ENCODE results near the gene SINHCAF. TPM values are rescaled to one million over a fixed set of nuclear protein-coding genes. Genes with fewer than 3 reads are reported as not detected.
A peak's percentile ranks its signal among the peaks of the same experiment; 100 is the strongest.
"Not testable (repeated sequence)": the region's sequence is repeated elsewhere in the genome, so short reads cannot be mapped to it uniquely, and the experiment has no call there.

SINHCAF gene
- total RNA-seq, 1 experiment from 2014 or later: 68.8 TPM

GRCh38 chr12:31251707-31252611 is 74.0 kb downstream of the SINHCAF start:
- CTCF ChIA-PET: interaction anchor here (0.6 to 1.4 kb wide), 6 partner anchors 17 to 377 kb away, joined by 3 to 40 read pairs (median 5); no protein-coding TSS in a partner anchor
- intact Hi-C loops (cut with micrococcal nuclease; ENCODE audit: unreplicated experiment): loop anchor here (1.0 kb wide), 1 partner anchor 111 kb away; no protein-coding TSS in a partner anchor
- DNase-seq (ENCODE audit: low read depth, low spot score); H3K9me3 ChIP-seq (ENCODE audit: control insufficient read depth, insufficient read depth, low read depth, low read length); H3K4me1 ChIP-seq (ENCODE audit: control insufficient read depth, insufficient read depth, low read length); BruUV-seq (replicated peaks); ATAC-seq; H3K36me3 ChIP-seq (ENCODE audit: control insufficient read depth, insufficient read depth, low read length); H3K27ac ChIP-seq (ENCODE audit: low read length); in situ Hi-C loops (cut with HindIII; ENCODE audit: low pct_unique_long_range_greater_than_20kb, low sequenced_read_pairs): not testable (repeated sequence)
- POLR2A ChIA-PET: interaction anchor here (0.6 to 0.7 kb wide), 3 partner anchors 10 to 404 kb away, joined by 3 to 5 read pairs (median 4); no protein-coding TSS in a partner anchor
- peaks cover 15% of the 10 kb centered on the region for H3K27me3 ChIP-seq (ENCODE audit: control insufficient read depth, insufficient read depth, low read length)
- TF ChIP-seq CTCF (IDR thresholded peaks at IDR 0.05): peak; percentile 78
- peak overlapping the region; percentile 37 to 58 for H3K4me3 ChIP-seq (ENCODE audit: low read depth in 2 of 2, low read length in 2 of 2)

DNA sequence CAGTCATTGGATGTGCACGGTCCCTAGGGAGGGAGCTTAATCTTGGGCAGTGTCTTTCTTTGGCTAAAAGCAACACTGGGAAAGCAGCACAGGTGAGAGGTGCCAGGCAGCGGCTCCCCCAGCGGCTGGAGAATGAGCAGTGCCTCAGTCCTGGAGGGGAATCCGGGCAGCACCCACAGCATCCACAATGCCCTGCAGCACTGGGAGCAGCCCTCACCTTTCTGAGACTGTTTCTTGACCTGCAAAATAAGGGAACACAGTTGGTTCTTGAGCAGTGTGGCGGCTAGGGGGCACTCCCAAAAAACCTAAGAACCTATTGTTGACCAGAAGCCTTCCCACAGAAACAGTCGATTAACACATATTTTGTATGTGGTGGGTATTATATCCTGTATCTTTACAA is 75.8 kb downstream of the SINHCAF start:
- CTCF ChIA-PET: interaction anchor here (0.9 kb wide), 1 partner anchor 11 kb away, joined by 10 read pairs; no protein-coding TSS in a partner anchor
- H3K9me3 ChIP-seq (ENCODE audit: control insufficient read depth, insufficient read depth, low read depth, low read length): no peaks in the 10 kb centered on the region
- intact Hi-C loops (cut with micrococcal nuclease; ENCODE audit: unreplicated experiment) (no loop called here), in situ Hi-C loops (cut with HindIII; ENCODE audit: low pct_unique_long_range_greater_than_20kb, low sequenced_read_pairs) (no loop called here)
- TF ChIP-seq SIN3A (IDR thresholded peaks at IDR 0.05; ENCODE audit: borderline replicate concordance, insufficient read depth, low read depth, low read length): no peak
- peak; percentile 22; the same call in 1 of the 2 replicates for TF ChIP-seq CTCF (IDR thresholded peaks at IDR 0.05)
- POLR2A ChIA-PET: interaction anchor here (0.8 kb wide), 1 partner anchor 23 kb away, joined by 5 read pairs; no protein-coding TSS in a partner anchor
- no peaks in the 10 kb centered on the region for H3K36me3 ChIP-seq (ENCODE audit: control insufficient read depth, insufficient read depth, low read length)
- H3K4me3 ChIP-seq (ENCODE audit: low read depth in 2 of 2, low read length in 2 of 2): no peak overlapping the region
- H3K4me1 ChIP-seq (ENCODE audit: control insufficient read depth, insufficient read depth, low read length): no peaks in the 10 kb centered on the region
- peaks cover 15% of the 10 kb centered on the region for H3K27me3 ChIP-seq (ENCODE audit: control insufficient read depth, insufficient read depth, low read length)
- no TSS peak for BruUV-seq (replicated peaks)
- DNase-seq (ENCODE audit: low read depth, low spot score) (no peak), ATAC-seq (peak; percentile 44; the same call in 1 of the 2 replicates)
- no peak overlapping the region for H3K27ac ChIP-seq (ENCODE audit: low read length)

GRCh38 chr12:31249356-31249755 is 76.6 kb downstream of the SINHCAF start:
- Histone ChIP-seq H3K4me1 (ENCODE audit: control insufficient read depth, insufficient read depth, low read length) (no peaks in the 10 kb centered on the region), H3K36me3 (ENCODE audit: control insufficient read depth, insufficient read depth, low read length) (no peaks in the 10 kb centered on the region), H3K9me3 (ENCODE audit: control insufficient read depth, insufficient read depth, low read depth, low read length) (no peaks in the 10 kb centered on the region), H3K27ac (ENCODE audit: low read length) (no peak overlapping the region), H3K4me3 (ENCODE audit: low read depth in 2 of 2, low read length in 2 of 2) (no peak overlapping the region), H3K27me3 (ENCODE audit: control insufficient read depth, insufficient read depth, low read length) (peaks cover 14% of the 10 kb centered on the region)
- ChIA-PET CTCF (no interaction called here), POLR2A (no interaction called here)
- in situ Hi-C loops (cut with HindIII; ENCODE audit: low pct_unique_long_range_greater_than_20kb, low sequenced_read_pairs) (no loop called here), intact Hi-C loops (cut with micrococcal nuclease; ENCODE audit: unreplicated experiment) (no loop called here)
- no peak for ATAC-seq
- DNase-seq (ENCODE audit: low read depth, low spot score): no peak
- no peak for TF ChIP-seq REST (IDR thresholded peaks at IDR 0.05; ENCODE audit: insufficient read depth in 1 of 2, low read depth in 2 of 2, low read length in 1 of 2)
- TF ChIP-seq SIN3A (IDR thresholded peaks at IDR 0.05; ENCODE audit: borderline replicate concordance, insufficient read depth, low read depth, low read length): no peak
- TF ChIP-seq POLR2AphosphoS5 (IDR thresholded peaks at IDR 0.05; ENCODE audit: low read depth, low read length): no peak
- no peak for TF ChIP-seq CTCF (IDR thresholded peaks at IDR 0.05)
- no peak for TF ChIP-seq TCF7L2 (IDR thresholded peaks at IDR 0.05; ENCODE audit: low read depth, low read length)
- no TSS peak for BruUV-seq (replicated peaks)

Measured in Panc1 (cell line).